Measurements from ENCODE around the gene KIF2C. TPM values are rescaled to one million over a fixed set of nuclear protein-coding genes. Genes with fewer than 3 reads are reported as not detected.
"Not testable (repeated sequence)": the region's sequence is repeated elsewhere in the genome, so short reads cannot be mapped to it uniquely, and the experiment has no call there.

KIF2C gene
- polyA plus RNA-seq, 1 experiment = 14.3 TPM

- DNase-seq (ENCODE audit: low read depth, low spot score) = no peak
- H3K4me3 ChIP-seq (ENCODE audit: low read depth, low read length) = no peak overlapping the region
These were observed 17.8 kb downstream of the KIF2C start for GRCh38 chr1:44757420-44757819.

GRCh38 chr1:44759077-44759476 lies 19.4 kb downstream of the KIF2C start:
- TF ChIP-seq CTCF (IDR thresholded peaks at IDR 0.05; ENCODE audit: low read depth, low read length) = no peak

More at GRCh38 chr1:44757420-44757819, 17.8 kb downstream of the KIF2C start:
- TF ChIP-seq CTCF (IDR thresholded peaks at IDR 0.05; ENCODE audit: low read depth, low read length) = no peak
- ChIA-PET CTCF (interaction anchor here (2.0 kb wide), 1 partner anchor 26 kb away, joined by 7 read pairs; the partner anchor contains the start of gene RNU5D-1), POLR2A (interaction anchor here (1.4 kb wide), 1 partner anchor 18 kb away, joined by 5 read pairs; the partner anchor contains the start of gene RPS8)
- Histone ChIP-seq H3K27ac (ENCODE audit: low read depth, low read length) (no peak overlapping the region), H3K27me3 (ENCODE audit: control insufficient read depth, insufficient read depth, low read length) (no peaks in the 10 kb centered on the region), H3K9me3 (ENCODE audit: control insufficient read depth, insufficient read depth, low read length) (no peaks in the 10 kb centered on the region)

GRCh38 chr1:44760876-44761275 lies 21.2 kb downstream of the KIF2C start:
- CTCF ChIA-PET = interaction anchor here (2.2 kb wide), 1 partner anchor 30 kb away, joined by 8 read pairs; the partner anchor contains the start of gene RNU5D-1

More at GRCh38 chr1:44759077-44759476, 19.4 kb downstream of the KIF2C start:
- no peaks in the 10 kb centered on the region for H3K9me3 ChIP-seq (ENCODE audit: control insufficient read depth, insufficient read depth, low read length)
- no peaks in the 10 kb centered on the region for H3K27me3 ChIP-seq (ENCODE audit: control insufficient read depth, insufficient read depth, low read length)
- no peak for DNase-seq (ENCODE audit: low read depth, low spot score)
- H3K27ac ChIP-seq (ENCODE audit: low read depth, low read length) = no peak overlapping the region
- POLR2A ChIA-PET = no interaction called here
- CTCF ChIA-PET = interaction anchor here (1.0 kb wide), 1 partner anchor 27 kb away, joined by 6 read pairs; the partner anchor contains the start of gene RNU5D-1
- H3K4me3 ChIP-seq (ENCODE audit: low read depth, low read length) = no peak overlapping the region

GRCh38 chr1:44766421-44766820 lies 26.8 kb downstream of the KIF2C start:
- H3K9me3 ChIP-seq (ENCODE audit: control insufficient read depth, insufficient read depth, low read length); DNase-seq (ENCODE audit: low read depth, low spot score); H3K27me3 ChIP-seq (ENCODE audit: control insufficient read depth, insufficient read depth, low read length); H3K27ac ChIP-seq (ENCODE audit: low read depth, low read length); H3K4me3 ChIP-seq (ENCODE audit: low read depth, low read length): not testable (repeated sequence)
- POLR2A ChIA-PET = interaction anchor here (0.7 to 1.6 kb wide), 3 partner anchors 9 to 34 kb away, joined by 3 to 6 read pairs (median 4); partner anchors contain the start of genes PLK3 and RPS8
- CTCF ChIA-PET = interaction anchor here (0.7 to 1.2 kb wide), 3 partner anchors 20 to 37 kb away, joined by 3 read pairs; partner anchors contain the start of gene RNU5D-1

More at GRCh38 chr1:44760876-44761275, 21.2 kb downstream of the KIF2C start:
- H3K27me3 ChIP-seq (ENCODE audit: control insufficient read depth, insufficient read depth, low read length) = no peaks in the 10 kb centered on the region
- H3K4me3 ChIP-seq (ENCODE audit: low read depth, low read length) = no peak overlapping the region
- no peak for DNase-seq (ENCODE audit: low read depth, low spot score)
- no peak for TF ChIP-seq CTCF (IDR thresholded peaks at IDR 0.05; ENCODE audit: low read depth, low read length)
- POLR2A ChIA-PET = interaction anchor here (1.2 kb wide), 1 partner anchor 14 kb away, joined by 3 read pairs; the partner anchor contains the start of gene RPS8
- no peaks in the 10 kb centered on the region for H3K9me3 ChIP-seq (ENCODE audit: control insufficient read depth, insufficient read depth, low read length)
- no peak overlapping the region for H3K27ac ChIP-seq (ENCODE audit: low read depth, low read length)

GRCh38 chr1:44775078-44775929 lies 35.7 kb downstream of the KIF2C start, which contains the start of gene RPS8:
Gene RPS8, plus strand, starts transcription at chr1:44775540. Its CDS starts 57 bp downstream, at chr1:44775597.
- CTCF ChIA-PET = interaction anchor here (0.9 to 2.1 kb wide), 5 partner anchors 10 to 47 kb away, joined by 3 to 9 read pairs (median 6); partner anchors contain the start of genes PLK3 and RNU5D-1

More at GRCh38 chr1:44775078-44775929, 35.7 kb downstream of the KIF2C start, which contains the start of gene RPS8:
- H3K9me3 ChIP-seq (ENCODE audit: control insufficient read depth, insufficient read depth, low read length) = no peaks in the 10 kb centered on the region; the same call in 1 of the 2 replicates
- no peaks in the 10 kb centered on the region for H3K27me3 ChIP-seq (ENCODE audit: control insufficient read depth, insufficient read depth, low read length)
- peak within 1 kb of the TSS; percentile 92 for H3K4me3 ChIP-seq (ENCODE audit: low read depth, low read length)
- DNase-seq (ENCODE audit: low read depth, low spot score) = peak; percentile 76
- peak within 1 kb of the TSS; percentile 96 for H3K27ac ChIP-seq (ENCODE audit: low read depth, low read length)
- POLR2A ChIA-PET = interaction anchor here (0.5 to 2.5 kb wide), 32 partner anchors 8 to 1648 kb away, joined by 3 to 23 read pairs (median 4); partner anchors contain the start of genes BEST4, BTBD19, HECTD3 and PLK3
- TF ChIP-seq CTCF (IDR thresholded peaks at IDR 0.05; ENCODE audit: low read depth, low read length) = no peak

Measured in AG04450 (cell line).